Panc1 (cell line): ENCODE measurements around the gene FSD2. TPM values are rescaled to one million over a fixed set of nuclear protein-coding genes. Genes with fewer than 3 reads are reported as not detected.

Experiments
- ATAC-seq: fragments of 200-7000 bp; cut with Tn5 transposase; 2 replicates; pipeline ENCODE4 v1.9.1; 2020; ENCODE audit warnings: mild to moderate bottlenecking, moderate library complexity
- BruUV-seq: library from RNA; stranded (reverse); fragments of 400-500 nt; replicated peaks from 2 replicates; lab custom pipeline; 2021; lab: Mats Ljungman, UMichigan
- CTCF ChIA-PET: fragments of 300-600 bp; sonication (Branson Sonifier 250); formaldehyde crosslinking; loops from one replicate; lab custom pipeline; 2022; ENCODE audit warnings: antibody characterized with exemption; lab: Charles Lee
- POLR2A ChIA-PET: fragments of 300-600 bp; sonication (Branson Sonifier 250); formaldehyde crosslinking; loops from one replicate; lab custom pipeline; 2022; ENCODE audit warnings: antibody characterized with exemption; lab: Charles Lee
- DNase-seq: peaks from one replicate; pipeline ENCODE4 v3.0.0-alpha.2; 2010; ENCODE audit warnings: low read depth, low spot score
- H3K27ac ChIP-seq: 2 replicates; pipeline ENCODE4 v1.5.1; 2011; ENCODE audit warnings: mild to moderate bottlenecking, low read length, inconsistent platforms
- H3K27me3 ChIP-seq: fragments of 200-500 bp; sonication (Bioruptor generic); 2 replicates; pipeline ENCODE4 v1.6.0; 2014; ENCODE audit warnings: low read length, inconsistent platforms; ENCODE audit not compliant: control insufficient read depth, insufficient read depth
- H3K36me3 ChIP-seq: fragments of 200-500 bp; sonication (Bioruptor generic); 2 replicates; pipeline ENCODE4 v1.5.1; 2014; ENCODE audit warnings: inconsistent platforms, mild to moderate bottlenecking, low read length, moderate library complexity; ENCODE audit not compliant: control insufficient read depth, insufficient read depth
- H3K4me1 ChIP-seq: 2 replicates; pipeline ENCODE4 v1.5.1; 2011; ENCODE audit warnings: inconsistent platforms, mild to moderate bottlenecking, low read length, moderate library complexity; ENCODE audit not compliant: control insufficient read depth, insufficient read depth
- H3K4me3 ChIP-seq, 2 experiments: 2 replicates each; pipeline ENCODE4 v1.5.1; 2011 to 2012; ENCODE audit warnings: low read depth in 2 of 2, low read length in 2 of 2, mild to moderate bottlenecking in 2 of 2, inconsistent platforms in 1 of 2, moderate library complexity in 1 of 2
- H3K9me3 ChIP-seq: fragments of 200-500 bp; sonication (Bioruptor generic); 2 replicates; pipeline ENCODE4 v1.5.1; 2014; ENCODE audit warnings: low read depth, mild to moderate bottlenecking, inconsistent platforms, low read length, moderate library complexity; ENCODE audit not compliant: control insufficient read depth, insufficient read depth
- POLR2AphosphoS5 ChIP-seq: IDR thresholded peaks from 2 replicates; pipeline ENCODE4 v1.6.1; 2012; ENCODE audit warnings: mild to moderate bottlenecking, low read depth, low read length, moderate library complexity
- SIN3A ChIP-seq: IDR thresholded peaks from 2 replicates; pipeline ENCODE4 v1.6.1; 2012; ENCODE audit warnings: low read depth, mild to moderate bottlenecking, low read length, moderate library complexity, borderline replicate concordance; ENCODE audit not compliant: insufficient read depth
- TCF7L2 ChIP-seq: IDR thresholded peaks from 2 replicates; pipeline ENCODE4 v1.6.1; 2011; ENCODE audit warnings: mild to moderate bottlenecking, low read depth, low read length, inconsistent platforms
- in situ Hi-C: cut with HindIII; loops from 2 replicates; pipeline ENCODE4 v1.10.0; 2016; ENCODE audit warnings: low sequenced_read_pairs, low pct_unique_long_range_greater_than_20kb
- intact Hi-C: fragments of 100-400 bp; cut with micrococcal nuclease; formaldehyde crosslinking; loops from one replicate; pipeline ENCODE4 v1.10.0; 2022; ENCODE audit not compliant: unreplicated experiment
- total RNA-seq: library from RNA; stranded (reverse); gene quantifications from one replicate; pipeline ENCODE4 v1.2.1, GENCODE V29; 2021; ENCODE audit not compliant: unreplicated experiment
- TF ChIP-seq, protein P1 (sequence below): fragments of 450-650 bp; IDR thresholded peaks from 2 replicates; pipeline ENCODE4 v1.5.1; 2017; ENCODE audit warnings: mild to moderate bottlenecking
- TF ChIP-seq, protein P2 (sequence below), 2 experiments: IDR thresholded peaks; 2 replicates each; pipeline ENCODE4 v1.6.1; 2011 to 2012; ENCODE audit warnings: low read depth in 2 of 2, control low read depth in 1 of 2, low read length in 1 of 2, mild to moderate bottlenecking in 1 of 2, moderate library complexity in 1 of 2; ENCODE audit not compliant: insufficient read depth in 1 of 2

The FSD2 gene
- total RNA-seq, 1 experiment from 2014 or later, result not detected

GRCh38 chr15:82849556-82850512 is 44.0 kb upstream of the FSD2 start:
- intact Hi-C loops, result loop anchor here (2.0 kb wide), 1 partner anchor 151 kb away; no protein-coding TSS in a partner anchor
- H3K9me3 ChIP-seq, result no peaks in the 10 kb centered on the region
- ChIA-PET CTCF (interaction anchor here (0.8 to 1.2 kb wide), 3 partner anchors 143 to 307 kb away, joined by 3 to 10 read pairs (median 5); no protein-coding TSS in a partner anchor), POLR2A (no interaction called here)
- in situ Hi-C loops, result no loop called here
- ATAC-seq (peak; percentile 87), DNase-seq (peak; percentile 35)
- TF ChIP-seq, protein P1, sequence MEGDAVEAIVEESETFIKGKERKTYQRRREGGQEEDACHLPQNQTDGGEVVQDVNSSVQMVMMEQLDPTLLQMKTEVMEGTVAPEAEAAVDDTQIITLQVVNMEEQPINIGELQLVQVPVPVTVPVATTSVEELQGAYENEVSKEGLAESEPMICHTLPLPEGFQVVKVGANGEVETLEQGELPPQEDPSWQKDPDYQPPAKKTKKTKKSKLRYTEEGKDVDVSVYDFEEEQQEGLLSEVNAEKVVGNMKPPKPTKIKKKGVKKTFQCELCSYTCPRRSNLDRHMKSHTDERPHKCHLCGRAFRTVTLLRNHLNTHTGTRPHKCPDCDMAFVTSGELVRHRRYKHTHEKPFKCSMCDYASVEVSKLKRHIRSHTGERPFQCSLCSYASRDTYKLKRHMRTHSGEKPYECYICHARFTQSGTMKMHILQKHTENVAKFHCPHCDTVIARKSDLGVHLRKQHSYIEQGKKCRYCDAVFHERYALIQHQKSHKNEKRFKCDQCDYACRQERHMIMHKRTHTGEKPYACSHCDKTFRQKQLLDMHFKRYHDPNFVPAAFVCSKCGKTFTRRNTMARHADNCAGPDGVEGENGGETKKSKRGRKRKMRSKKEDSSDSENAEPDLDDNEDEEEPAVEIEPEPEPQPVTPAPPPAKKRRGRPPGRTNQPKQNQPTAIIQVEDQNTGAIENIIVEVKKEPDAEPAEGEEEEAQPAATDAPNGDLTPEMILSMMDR, result peak; percentile 85
- no peak for TF ChIP-seq POLR2AphosphoS5
- BruUV-seq, result no TSS peak
- H3K4me3 ChIP-seq, result no peak overlapping the region
- H3K27ac ChIP-seq, result no peak overlapping the region
- no peaks in the 10 kb centered on the region for H3K36me3 ChIP-seq
- no peaks in the 10 kb centered on the region for H3K27me3 ChIP-seq
- no peaks in the 10 kb centered on the region for H3K4me1 ChIP-seq

DNA sequence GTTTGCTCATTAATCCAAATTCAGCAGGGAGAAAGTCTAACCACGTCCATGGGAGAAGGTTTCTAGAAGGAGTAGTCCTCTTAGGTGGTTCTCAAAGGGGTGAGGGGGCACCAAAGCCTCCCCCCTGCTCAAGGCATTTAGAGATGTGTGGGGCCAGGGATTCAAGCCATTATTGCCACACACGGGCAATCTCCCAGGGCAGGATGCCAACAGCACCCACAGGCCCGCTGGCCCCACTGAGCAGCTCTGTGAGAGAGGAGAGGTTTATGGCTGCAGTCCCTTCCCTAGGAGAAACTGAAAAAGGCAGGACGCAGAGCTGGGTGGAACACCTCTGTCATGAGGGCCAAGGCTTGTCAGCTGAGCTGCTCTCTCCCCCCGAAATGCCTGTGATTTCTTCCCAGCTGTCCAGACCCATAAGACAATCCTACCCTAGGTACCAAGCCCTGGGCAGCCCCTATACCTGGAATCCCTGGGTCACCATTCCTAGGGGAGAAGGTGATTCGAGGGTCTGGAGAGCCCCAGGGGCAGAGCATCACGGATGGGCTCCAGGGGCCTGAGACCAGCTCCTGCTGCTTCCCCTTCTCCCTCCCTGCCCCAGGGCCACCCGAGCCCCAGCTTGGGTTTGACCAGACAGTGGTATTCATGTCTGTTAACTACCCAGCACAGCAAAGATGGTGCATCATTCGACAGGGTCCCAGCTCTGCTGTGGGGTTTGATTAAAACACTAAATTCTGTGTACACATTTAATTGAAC is 42.5 kb upstream of the FSD2 start:
- no peak for ATAC-seq
- Histone ChIP-seq H3K4me3 (no peak overlapping the region), H3K4me1 (no peaks in the 10 kb centered on the region), H3K27ac (no peak overlapping the region), H3K36me3 (no peaks in the 10 kb centered on the region; the same call in 1 of the 2 replicates), H3K27me3 (no peaks in the 10 kb centered on the region), H3K9me3 (no peaks in the 10 kb centered on the region)
- TF ChIP-seq, protein P1, result no peak
- TF ChIP-seq SIN3A (no peak), TCF7L2 (no peak)
- TF ChIP-seq, protein P2, sequence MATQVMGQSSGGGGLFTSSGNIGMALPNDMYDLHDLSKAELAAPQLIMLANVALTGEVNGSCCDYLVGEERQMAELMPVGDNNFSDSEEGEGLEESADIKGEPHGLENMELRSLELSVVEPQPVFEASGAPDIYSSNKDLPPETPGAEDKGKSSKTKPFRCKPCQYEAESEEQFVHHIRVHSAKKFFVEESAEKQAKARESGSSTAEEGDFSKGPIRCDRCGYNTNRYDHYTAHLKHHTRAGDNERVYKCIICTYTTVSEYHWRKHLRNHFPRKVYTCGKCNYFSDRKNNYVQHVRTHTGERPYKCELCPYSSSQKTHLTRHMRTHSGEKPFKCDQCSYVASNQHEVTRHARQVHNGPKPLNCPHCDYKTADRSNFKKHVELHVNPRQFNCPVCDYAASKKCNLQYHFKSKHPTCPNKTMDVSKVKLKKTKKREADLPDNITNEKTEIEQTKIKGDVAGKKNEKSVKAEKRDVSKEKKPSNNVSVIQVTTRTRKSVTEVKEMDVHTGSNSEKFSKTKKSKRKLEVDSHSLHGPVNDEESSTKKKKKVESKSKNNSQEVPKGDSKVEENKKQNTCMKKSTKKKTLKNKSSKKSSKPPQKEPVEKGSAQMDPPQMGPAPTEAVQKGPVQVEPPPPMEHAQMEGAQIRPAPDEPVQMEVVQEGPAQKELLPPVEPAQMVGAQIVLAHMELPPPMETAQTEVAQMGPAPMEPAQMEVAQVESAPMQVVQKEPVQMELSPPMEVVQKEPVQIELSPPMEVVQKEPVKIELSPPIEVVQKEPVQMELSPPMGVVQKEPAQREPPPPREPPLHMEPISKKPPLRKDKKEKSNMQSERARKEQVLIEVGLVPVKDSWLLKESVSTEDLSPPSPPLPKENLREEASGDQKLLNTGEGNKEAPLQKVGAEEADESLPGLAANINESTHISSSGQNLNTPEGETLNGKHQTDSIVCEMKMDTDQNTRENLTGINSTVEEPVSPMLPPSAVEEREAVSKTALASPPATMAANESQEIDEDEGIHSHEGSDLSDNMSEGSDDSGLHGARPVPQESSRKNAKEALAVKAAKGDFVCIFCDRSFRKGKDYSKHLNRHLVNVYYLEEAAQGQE (IDR thresholded peaks at IDR 0.05; ENCODE audit: insufficient read depth in 1 of 2, low read depth in 2 of 2, low read length in 1 of 2), result no peak
- ChIA-PET CTCF (interaction anchor here (1.0 kb wide), 1 partner anchor 151 kb away, joined by 4 read pairs; no protein-coding TSS in a partner anchor), POLR2A (interaction anchor here (0.5 kb wide), 1 partner anchor 1924 kb away, joined by 4 read pairs; no protein-coding TSS in a partner anchor)
- intact Hi-C loops, result no loop called here
- BruUV-seq, result no TSS peak
- DNase-seq, result no peak
- in situ Hi-C loops, result no loop called here
